Gastroesophageal sphincter (tissue), 3 donors: ENCODE results near the gene ABHD2.

Experiments
- CTCF ChIP-seq, 4 experiments: fragments of 200-600 bp in 2 of 4; fragments of 450-650 bp in 2 of 4; sonication (generic) in 1 of 4; IDR thresholded peaks; one replicate each; pipeline ENCODE4 v1.5.1; 2017 to 2019; ENCODE audit warnings: antibody characterized with exemption in 4 of 4, mild to moderate bottlenecking in 2 of 4, moderate library complexity in 2 of 4
- POLR2A ChIP-seq, 2 donors: fragments of 450-650 bp; IDR thresholded peaks; one replicate each; pipeline ENCODE4 v1.6.1; 2017; ENCODE audit warnings: antibody characterized with exemption in 2 of 2, mild to moderate bottlenecking in 2 of 2, moderate library complexity in 1 of 2
- POLR2AphosphoS5 ChIP-seq: sonication (generic); formaldehyde crosslinking; IDR thresholded peaks from one replicate; pipeline ENCODE4 v1.6.1; 2017; ENCODE audit warnings: antibody characterized with exemption

- TF ChIP-seq CTCF (IDR thresholded peaks at IDR 0.05) = no peak
- TF ChIP-seq POLR2AphosphoS5 = no peak
- no peak for TF ChIP-seq POLR2A (IDR thresholded peaks at IDR 0.05)
Observed at GRCh38 chr15:89157061-89157460, 68.8 kb downstream of the ABHD2 start.
